HepG2 (cell line): ENCODE data around the gene PCDHA6. TPM values are rescaled to one million over a fixed set of nuclear protein-coding genes. Genes with fewer than 3 reads are reported as not detected.

Experiments used
- ATAC-seq: fragments of 200-7000 bp; cut with Tn5 transposase; 3 replicates; pipeline ENCODE4 v1.9.1; 2020; ENCODE audit warnings: mild to moderate bottlenecking, moderate library complexity
- BruUV-seq: library from RNA; stranded (reverse); fragments of 400-500 nt; replicated peaks from 2 replicates; lab custom pipeline; 2021; lab: Mats Ljungman, UMichigan
- CTCF ChIA-PET: fragments of 300-600 bp; formaldehyde crosslinking; extraction: SDS; loops from one replicate; lab custom pipeline; 2021; ENCODE audit warnings: low total read pairs, inconsistent platforms, low intra/inter-chr PET ratio; lab: Yijun Ruan, JAX
- POLR2A ChIA-PET: fragments of 350-600 bp; sonication (Branson Sonifier 250); formaldehyde crosslinking; loops from one replicate; lab custom pipeline; 2020; ENCODE audit warnings: antibody characterized with exemption, inconsistent platforms; lab: Yijun Ruan, JAX
- DNase-seq: peaks from one replicate; pipeline ENCODE4 v3.0.0-alpha.2; 2015; ENCODE audit warnings: low spot score
- FAIRE-seq: peaks from 3 replicates; lab custom pipeline; 2011; peaks lifted over from hg19 to GRCh38; lab: Jason Lieb, UNC
- H2AFZ ChIP-seq: one replicate; pipeline ENCODE4 v1.6.1; 2011; ENCODE audit warnings: low read length, inconsistent platforms
- H3K27ac ChIP-seq: fragments of 300-600 bp; 3 replicates; pipeline ENCODE4 v1.8.0; 2011; ENCODE audit warnings: mixed run types, mild to moderate bottlenecking, mixed read lengths, low read length, inconsistent platforms; ENCODE audit not compliant: insufficient read depth; ENCODE audit errors: extremely low read length
- H3K27me3 ChIP-seq, 2 experiments: fragments of 200-600 bp in 1 of 2; 2 replicates in 1 of 2; 3 replicates in 1 of 2; pipeline versions ENCODE4 v1.6.0 to v1.8.0; 2011; ENCODE audit warnings: low read length in 2 of 2, mild to moderate bottlenecking in 2 of 2, moderate library complexity in 2 of 2, inconsistent platforms in 1 of 2; ENCODE audit not compliant: insufficient read depth in 2 of 2, control insufficient read depth in 1 of 2
- H3K36me3 ChIP-seq, 2 experiments: fragments of 200-600 bp in 1 of 2; replicated peaks in 1 of 2; 2 replicates in 1 of 2; 3 replicates in 1 of 2; pipeline versions ENCODE4 v1.5.1 to v1.8.0; 2011; ENCODE audit warnings: low read length in 2 of 2, inconsistent platforms in 1 of 2; ENCODE audit not compliant: insufficient read depth in 2 of 2, control insufficient read depth in 1 of 2
- H3K4me1 ChIP-seq: 2 replicates; pipeline ENCODE4 v1.5.1; 2012; ENCODE audit warnings: low read length, inconsistent platforms; ENCODE audit not compliant: insufficient read depth
- H3K4me2 ChIP-seq: 2 replicates; pipeline ENCODE4 v1.6.0; 2011; ENCODE audit warnings: low read depth, low read length, inconsistent platforms
- H3K4me3 ChIP-seq, 3 experiments: fragments of 200-600 bp in 1 of 3; sonication (generic), shearing (Covaris generic) in 1 of 3; replicated peaks in 1 of 3; 2 replicates each; pipeline ENCODE4 v1.5.1; 2011 to 2016; ENCODE audit warnings: low read length in 3 of 3, inconsistent platforms in 2 of 3, low read depth in 2 of 3, mild to moderate bottlenecking in 2 of 3, control low read depth in 1 of 3, mixed read lengths in 1 of 3; ENCODE audit not compliant: insufficient read depth in 1 of 3
- H3K79me2 ChIP-seq: one replicate; pipeline ENCODE4 v1.6.1; 2011; ENCODE audit warnings: low read length, inconsistent platforms; ENCODE audit not compliant: insufficient read depth
- H3K9ac ChIP-seq: 2 replicates; pipeline ENCODE4 v1.6.0; 2011; ENCODE audit warnings: mild to moderate bottlenecking, low read depth, low read length, inconsistent platforms; ENCODE audit not compliant: insufficient read depth
- H3K9me3 ChIP-seq: 2 replicates; pipeline ENCODE4 v1.5.1; 2012; ENCODE audit warnings: mild to moderate bottlenecking, low read length
- H4K20me1 ChIP-seq: 2 replicates; pipeline ENCODE4 v1.6.0; 2011; ENCODE audit warnings: inconsistent platforms, mild to moderate bottlenecking, low read length, moderate library complexity; ENCODE audit not compliant: insufficient read depth
- ZNF768 ChIP-seq: sonication (generic); formaldehyde crosslinking; IDR thresholded peaks from 2 replicates; pipeline ENCODE4 v1.4.0; 2020; ENCODE audit warnings: missing genetic modification reagents
- WGBS: methylation state at CpG from one replicate; pipeline ENCODE4 v1.1.6; 2017; ENCODE audit warnings: low lambda C conversion rate; 5-methylcytosine and 5-hydroxymethylcytosine counted together
- in situ Hi-C: cut with HindIII; loops from 2 replicates; pipeline ENCODE4 v1.10.0; 2017; ENCODE audit warnings: low pct_unique_long_range_greater_than_20kb; ENCODE audit not compliant: extremely low pct_ligation_motif_present
- intact Hi-C: fragments of 100-400 bp; cut with micrococcal nuclease; formaldehyde crosslinking; loops from one replicate; pipeline ENCODE4 v1.10.0; 2022; ENCODE audit not compliant: unreplicated experiment
- polyA plus RNA-seq, 8 experiments: library from polyadenylated mRNA; depleted of rRNA in 3 of 8; stranded (reverse) in 7 of 8; unstranded in 1 of 8; fragments of >200 nt; fragmentation: Illumina TruSeq in 4 of 8; extraction: Trizol in 4 of 8; gene quantifications; 2 replicates each; pipeline versions ENCODE4 v1.2.1 to v1.2.3, GENCODE V29; 2011 to 2016; ENCODE audit warnings: low read depth in 4 of 8, missing spikeins in 1 of 8, mixed read lengths in 1 of 8; ENCODE audit not compliant: insufficient read depth in 1 of 8
- total RNA-seq, 5 experiments: library from RNA; depleted of rRNA; stranded (reverse); fragments of >200 nt; fragmentation: Illumina TruSeq; extraction: Trizol; gene quantifications; 2 replicates each; pipeline ENCODE4 v1.2.3, GENCODE V29; 2016; ENCODE audit warnings: low read depth in 1 of 5
- TF ChIP-seq, protein P1 (sequence below): sonication (generic); formaldehyde crosslinking; IDR thresholded peaks from 2 replicates; pipeline ENCODE4 v1.5.0; 2020; ENCODE audit warnings: missing genetic modification reagents, mild to moderate bottlenecking, borderline replicate concordance
- TF ChIP-seq, protein P2 (sequence below): sonication (generic); formaldehyde crosslinking; IDR thresholded peaks from 2 replicates; pipeline ENCODE4 v1.4.0; 2020; ENCODE audit warnings: missing genetic modification reagents

Gene PCDHA6
- total and polyA plus RNA-seq, 2 of the 13 experiments (the other 11 are each of a cell fraction or from before 2014, with no cell fraction given), result not detected

DNA sequence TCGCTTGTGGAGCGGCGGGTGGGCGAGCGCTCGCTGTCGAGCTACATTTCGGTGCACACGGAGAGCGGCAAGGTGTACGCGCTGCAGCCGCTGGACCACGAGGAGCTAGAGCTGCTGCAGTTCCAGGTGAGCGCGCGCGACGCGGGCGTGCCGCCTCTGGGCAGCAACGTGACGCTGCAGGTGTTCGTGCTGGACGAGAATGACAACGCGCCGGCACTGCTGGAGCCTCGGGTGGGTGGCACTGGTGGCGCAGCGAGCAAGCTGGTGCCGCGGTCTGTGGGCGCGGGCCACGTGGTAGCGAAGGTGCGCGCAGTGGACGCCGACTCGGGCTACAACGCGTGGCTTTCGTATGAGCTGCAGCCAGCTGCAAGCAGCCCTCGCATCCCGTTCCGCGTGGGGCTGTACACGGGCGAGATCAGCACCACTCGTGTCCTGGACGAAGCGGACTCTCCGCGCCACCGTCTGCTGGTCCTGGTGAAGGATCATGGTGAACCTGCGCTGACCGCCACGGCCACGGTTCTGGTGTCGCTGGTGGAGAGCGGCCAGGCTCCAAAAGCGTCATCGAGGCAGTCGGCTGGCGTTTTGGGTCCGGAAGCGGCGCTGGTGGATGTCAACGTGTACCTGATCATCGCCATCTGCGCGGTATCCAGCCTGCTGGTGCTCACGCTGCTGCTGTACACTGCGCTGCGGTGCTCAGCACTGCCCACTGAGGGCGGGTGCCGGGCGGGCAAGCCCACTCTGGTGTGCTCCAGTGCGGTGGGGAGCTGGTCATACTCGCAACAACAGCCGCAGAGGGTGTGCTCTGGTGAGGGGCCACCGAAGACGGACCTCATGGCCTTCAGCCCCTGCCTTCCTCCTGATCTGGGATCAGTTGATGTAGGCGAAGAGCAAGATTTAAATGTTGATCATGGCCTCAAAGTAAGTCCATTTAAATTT is 15.3 kb downstream of the PCDHA6 start:
- Histone ChIP-seq H3K9ac (no peak overlapping the region), H4K20me1 (no peaks in the 10 kb centered on the region), H3K4me3 (no peak overlapping the region), H3K27ac (no peak overlapping the region), H3K36me3 (no peaks in the 10 kb centered on the region), H3K4me2 (no peak overlapping the region), H3K79me2 (no peaks in the 10 kb centered on the region), H2AFZ (no peak overlapping the region), H3K4me1 (no peaks in the 10 kb centered on the region), H3K9me3 (no peaks in the 10 kb centered on the region), H3K27me3 (no peaks in the 10 kb centered on the region)
- 80% methylated on average over 62 of the region's 87 CpGs for WGBS
- ATAC-seq (no peak), FAIRE-seq (no peak), DNase-seq (no peak)
- BruUV-seq, result no TSS peak
- POLR2A ChIA-PET, result no interaction called here
- CTCF ChIA-PET, result no interaction called here
- TF ChIP-seq, protein P1, sequence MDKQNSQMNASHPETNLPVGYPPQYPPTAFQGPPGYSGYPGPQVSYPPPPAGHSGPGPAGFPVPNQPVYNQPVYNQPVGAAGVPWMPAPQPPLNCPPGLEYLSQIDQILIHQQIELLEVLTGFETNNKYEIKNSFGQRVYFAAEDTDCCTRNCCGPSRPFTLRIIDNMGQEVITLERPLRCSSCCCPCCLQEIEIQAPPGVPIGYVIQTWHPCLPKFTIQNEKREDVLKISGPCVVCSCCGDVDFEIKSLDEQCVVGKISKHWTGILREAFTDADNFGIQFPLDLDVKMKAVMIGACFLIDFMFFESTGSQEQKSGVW (CRISPR knock-in tag), result no peak
- TF ChIP-seq, protein P2, sequence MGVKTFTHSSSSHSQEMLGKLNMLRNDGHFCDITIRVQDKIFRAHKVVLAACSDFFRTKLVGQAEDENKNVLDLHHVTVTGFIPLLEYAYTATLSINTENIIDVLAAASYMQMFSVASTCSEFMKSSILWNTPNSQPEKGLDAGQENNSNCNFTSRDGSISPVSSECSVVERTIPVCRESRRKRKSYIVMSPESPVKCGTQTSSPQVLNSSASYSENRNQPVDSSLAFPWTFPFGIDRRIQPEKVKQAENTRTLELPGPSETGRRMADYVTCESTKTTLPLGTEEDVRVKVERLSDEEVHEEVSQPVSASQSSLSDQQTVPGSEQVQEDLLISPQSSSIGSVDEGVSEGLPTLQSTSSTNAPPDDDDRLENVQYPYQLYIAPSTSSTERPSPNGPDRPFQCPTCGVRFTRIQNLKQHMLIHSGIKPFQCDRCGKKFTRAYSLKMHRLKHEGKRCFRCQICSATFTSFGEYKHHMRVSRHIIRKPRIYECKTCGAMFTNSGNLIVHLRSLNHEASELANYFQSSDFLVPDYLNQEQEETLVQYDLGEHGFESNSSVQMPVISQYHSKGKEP (CRISPR knock-in tag), result no peak
- TF ChIP-seq ZNF768 (CRISPR knock-in tag), result no peak
- in situ Hi-C loops (no loop called here), intact Hi-C loops (no loop called here)
